Karpas-422 (cell line): Measurements from ENCODE around the gene ST8SIA1. TPM values are rescaled to one million over a fixed set of nuclear protein-coding genes. Genes with fewer than 3 reads are reported as not detected.

ENCODE experiments used
- DNase-seq: peaks from one replicate; pipeline ENCODE4 v3.0.0-alpha.2; 2015
- H2AFZ ChIP-seq: fragments of 200-600 bp; sonication (generic); 2 replicates; pipeline ENCODE4 v1.6.1; 2014; ENCODE audit warnings: antibody characterized with exemption, low read length, mixed read lengths
- H3K27ac ChIP-seq: fragments of 200-600 bp; sonication (generic); 2 replicates; pipeline ENCODE4 v1.5.1; 2014; ENCODE audit warnings: mild to moderate bottlenecking, low read length, moderate library complexity
- H3K27me3 ChIP-seq: fragments of 200-600 bp; sonication (generic); 2 replicates; pipeline ENCODE4 v1.6.1; 2014; ENCODE audit warnings: low read length, mixed read lengths
- H3K36me3 ChIP-seq: fragments of 200-600 bp; sonication (generic); 2 replicates; pipeline ENCODE4 v1.6.1; 2014; ENCODE audit warnings: low read length, mixed read lengths; ENCODE audit not compliant: insufficient read depth
- H3K4me1 ChIP-seq: fragments of 200-600 bp; sonication (generic); 2 replicates; pipeline ENCODE4 v1.6.1; 2014; ENCODE audit warnings: mild to moderate bottlenecking, low read length, mixed read lengths
- H3K4me2 ChIP-seq: fragments of 200-600 bp; sonication (generic); 2 replicates; pipeline ENCODE4 v1.6.1; 2014; ENCODE audit warnings: low read length, low read depth, mild to moderate bottlenecking; ENCODE audit not compliant: poor library complexity, severe bottlenecking
- H3K4me3 ChIP-seq: fragments of 200-600 bp; sonication (generic); 2 replicates; pipeline ENCODE4 v1.5.1; 2014; ENCODE audit warnings: mild to moderate bottlenecking, antibody characterized with exemption, low read length, mixed read lengths
- H3K79me2 ChIP-seq: fragments of 200-600 bp; sonication (generic); 2 replicates; pipeline ENCODE4 v1.6.1; 2014; ENCODE audit warnings: mild to moderate bottlenecking, low read length, mixed read lengths
- H3K9ac ChIP-seq: fragments of 200-600 bp; sonication (generic); 2 replicates; pipeline ENCODE4 v1.6.0; 2014; ENCODE audit warnings: low read length
- H3K9me2 ChIP-seq: fragments of 200-600 bp; sonication (generic), shearing (Covaris generic); replicated peaks from 2 replicates; pipeline ENCODE4 v1.6.0; 2014; ENCODE audit warnings: mild to moderate bottlenecking, low read length, moderate library complexity; ENCODE audit not compliant: insufficient read depth
- H3K9me3 ChIP-seq: fragments of 300-700, 200-600 bp; sonication (generic); 2 replicates; pipeline ENCODE4 v1.6.1; 2014; ENCODE audit warnings: low read length, mixed read lengths
- H4K20me1 ChIP-seq: fragments of 200-600 bp; sonication (generic); 2 replicates; pipeline ENCODE4 v1.6.1; 2014; ENCODE audit warnings: mild to moderate bottlenecking, antibody characterized with exemption, low read length, low read depth; ENCODE audit not compliant: insufficient read depth
- total RNA-seq: library from RNA; depleted of rRNA; stranded (reverse); fragments of >200 nt; shearing (Covaris generic); gene quantifications from 2 replicates; pipeline ENCODE4 v1.2.3, GENCODE V29; 2014; ENCODE audit warnings: low replicate concordance

The ST8SIA1 gene
- total RNA-seq, 1 experiment from 2014 or later = 4.6 TPM

- Histone ChIP-seq H3K4me1 (peaks cover 3% of the 10 kb centered on the region; the same call in 1 of the 2 replicates), H3K9me2 (no peaks in the 10 kb centered on the region), H2AFZ (no peak overlapping the region), H3K79me2 (no peaks in the 10 kb centered on the region), H3K9me3 (no peaks in the 10 kb centered on the region), H3K4me3 (no peak overlapping the region), H3K4me2 (no peak overlapping the region), H3K27me3 (no peaks in the 10 kb centered on the region), H4K20me1 (no peaks in the 10 kb centered on the region), H3K36me3 (no peaks in the 10 kb centered on the region), H3K27ac (no peak overlapping the region), H3K9ac (no peak overlapping the region)
- DNase-seq = no peak
Measured at GRCh38 chr12:22340143-22340542, 5.6 kb upstream of the ST8SIA1 start.

- Histone ChIP-seq H4K20me1 (no peaks in the 10 kb centered on the region), H2AFZ (no peak overlapping the region)
Measured at GRCh38 chr12:22339691-22340090, 5.2 kb upstream of the ST8SIA1 start.

GRCh38 chr12:22335794-22336166 is 1.3 kb upstream of the ST8SIA1 start:
- DNase-seq = peak; percentile 45
- no peaks in the 10 kb centered on the region for H3K79me2 ChIP-seq
- peaks cover 6% of the 10 kb centered on the region; the same call in 1 of the 2 replicates for H3K4me1 ChIP-seq
- peak overlapping the region; percentile 33; the same call in 1 of the 2 replicates for H2AFZ ChIP-seq
- no peak overlapping the region for H3K27ac ChIP-seq
- H3K9me3 ChIP-seq = no peaks in the 10 kb centered on the region
- peak overlapping the region; percentile 71 for H3K4me2 ChIP-seq
- peak overlapping the region; percentile 56; the same call in 1 of the 2 replicates for H3K4me3 ChIP-seq
- no peaks in the 10 kb centered on the region for H3K27me3 ChIP-seq
- H3K9ac ChIP-seq = no peak overlapping the region
- H4K20me1 ChIP-seq = no peaks in the 10 kb centered on the region
- H3K36me3 ChIP-seq = no peaks in the 10 kb centered on the region
- H3K9me2 ChIP-seq = no peaks in the 10 kb centered on the region

More at GRCh38 chr12:22339691-22340090, 5.2 kb upstream of the ST8SIA1 start:
- Histone ChIP-seq H3K27me3 (no peaks in the 10 kb centered on the region), H3K36me3 (no peaks in the 10 kb centered on the region), H3K79me2 (no peaks in the 10 kb centered on the region), H3K9ac (no peak overlapping the region), H3K9me3 (no peaks in the 10 kb centered on the region), H3K4me3 (no peak overlapping the region), H3K4me2 (no peak overlapping the region), H3K4me1 (peaks cover 6% of the 10 kb centered on the region; the same call in 1 of the 2 replicates), H3K27ac (no peak overlapping the region), H3K9me2 (no peaks in the 10 kb centered on the region)
- no peak for DNase-seq

- Histone ChIP-seq H2AFZ (no peak overlapping the region), H3K4me3 (no peak overlapping the region), H3K27ac (no peak overlapping the region), H3K4me1 (peaks cover 6% of the 10 kb centered on the region; the same call in 1 of the 2 replicates), H3K36me3 (no peaks in the 10 kb centered on the region), H3K9me2 (no peaks in the 10 kb centered on the region), H3K27me3 (no peaks in the 10 kb centered on the region), H3K4me2 (no peak overlapping the region), H3K79me2 (no peaks in the 10 kb centered on the region), H3K9ac (no peak overlapping the region), H4K20me1 (no peaks in the 10 kb centered on the region), H3K9me3 (no peaks in the 10 kb centered on the region)
- DNase-seq = no peak
Measured at GRCh38 chr12:22333713-22334409, 646 bp downstream of the ST8SIA1 start.

GRCh38 chr12:22333186-22333712 is 1.3 kb downstream of the ST8SIA1 start:
- Histone ChIP-seq H3K4me3 (no peak overlapping the region), H3K27me3 (no peaks in the 10 kb centered on the region), H3K9ac (no peak overlapping the region), H3K9me3 (no peaks in the 10 kb centered on the region), H4K20me1 (no peaks in the 10 kb centered on the region), H3K4me2 (no peak overlapping the region), H3K79me2 (no peaks in the 10 kb centered on the region), H3K4me1 (peaks cover 6% of the 10 kb centered on the region; the same call in 1 of the 2 replicates), H2AFZ (no peak overlapping the region), H3K36me3 (no peaks in the 10 kb centered on the region), H3K27ac (no peak overlapping the region), H3K9me2 (no peaks in the 10 kb centered on the region)
- no peak for DNase-seq

- DNase-seq = no peak
Measured at GRCh38 chr12:22332202-22332601, 2.3 kb downstream of the ST8SIA1 start.

GRCh38 chr12:22329621-22330020 is 4.9 kb downstream of the ST8SIA1 start:
- no peak overlapping the region for H3K9ac ChIP-seq
- no peaks in the 10 kb centered on the region for H3K4me1 ChIP-seq
- no peak overlapping the region for H3K27ac ChIP-seq
- no peaks in the 10 kb centered on the region for H3K79me2 ChIP-seq
- no peaks in the 10 kb centered on the region for H3K36me3 ChIP-seq
- no peak overlapping the region for H2AFZ ChIP-seq
- H4K20me1 ChIP-seq = no peaks in the 10 kb centered on the region
- H3K4me3 ChIP-seq = no peak overlapping the region
- H3K4me2 ChIP-seq = no peak overlapping the region
- H3K9me2 ChIP-seq = no peaks in the 10 kb centered on the region
- no peaks in the 10 kb centered on the region for H3K9me3 ChIP-seq
- H3K27me3 ChIP-seq = no peaks in the 10 kb centered on the region
- DNase-seq = no peak

More at GRCh38 chr12:22332202-22332601, 2.3 kb downstream of the ST8SIA1 start:
- no peak overlapping the region for H2AFZ ChIP-seq
- no peaks in the 10 kb centered on the region for H3K36me3 ChIP-seq
- no peaks in the 10 kb centered on the region for H3K9me3 ChIP-seq
- H3K4me3 ChIP-seq = no peak overlapping the region
- H3K9ac ChIP-seq = no peak overlapping the region
- no peaks in the 10 kb centered on the region for H3K27me3 ChIP-seq
- H3K9me2 ChIP-seq = no peaks in the 10 kb centered on the region
- H4K20me1 ChIP-seq = no peaks in the 10 kb centered on the region
- no peaks in the 10 kb centered on the region for H3K79me2 ChIP-seq
- H3K4me2 ChIP-seq = no peak overlapping the region
- no peak overlapping the region for H3K27ac ChIP-seq
- peaks cover 6% of the 10 kb centered on the region; the same call in 1 of the 2 replicates for H3K4me1 ChIP-seq

GRCh38 chr12:22325218-22325617 is 9.3 kb downstream of the ST8SIA1 start:
- H3K4me3 ChIP-seq = no peak overlapping the region
- no peaks in the 10 kb centered on the region for H3K9me2 ChIP-seq
- H3K27ac ChIP-seq = no peak overlapping the region
- H3K9me3 ChIP-seq = no peaks in the 10 kb centered on the region
- no peaks in the 10 kb centered on the region for H3K4me1 ChIP-seq
- no peak overlapping the region for H3K9ac ChIP-seq
- no peak overlapping the region for H3K4me2 ChIP-seq
- H2AFZ ChIP-seq = no peak overlapping the region
- H4K20me1 ChIP-seq = no peaks in the 10 kb centered on the region
- no peaks in the 10 kb centered on the region for H3K27me3 ChIP-seq
- DNase-seq = peak; percentile 42
- H3K36me3 ChIP-seq = no peaks in the 10 kb centered on the region
- H3K79me2 ChIP-seq = no peaks in the 10 kb centered on the region
